Kidney capillary endothelial cell (primary cell): ENCODE data around the gene TAF9.

Experiments used
- DNase-seq: peaks from one replicate; pipeline ENCODE4 v3.0.0-alpha.2; 2018; ENCODE audit warnings: low spot score

The TAF9 gene

GRCh38 chr5:69369340-69370121 lies at the start of gene TAF9, which contains the start of the genes AK6 and RAD17:
TSS of gene TAF9 (minus strand) at chr5:69369520. CDS start at chr5:69365737, 3,783 bp downstream.
TSS of gene AK6 (minus strand) at chr5:69369520. CDS start at chr5:69369490, 30 bp downstream.
TSS of gene RAD17 (plus strand) at chr5:69369818. CDS start at chr5:69372209, 2,391 bp downstream.
- peak; percentile 85 for DNase-seq

- DNase-seq: no peak
Observed at GRCh38 chr5:69418554-69418953, 49.2 kb upstream of the TAF9 start.

- no peak for DNase-seq
Observed at GRCh38 chr5:69416699-69417098, 47.4 kb upstream of the TAF9 start.

- no peak for DNase-seq
Observed at GRCh38 chr5:69416180-69416579, 46.9 kb upstream of the TAF9 start.

- no peak for DNase-seq
Observed at GRCh38 chr5:69415584-69415958, 46.3 kb upstream of the TAF9 start.

- DNase-seq: peak; percentile 26
Observed at GRCh38 chr5:69414885-69415583, 45.7 kb upstream of the TAF9 start, which contains the start of gene MARVELD2. TSS of gene MARVELD2 (plus strand) at chr5:69415116. CDS start at chr5:69419386, 4,270 bp downstream.

GRCh38 chr5:69404659-69405330 lies 35.5 kb upstream of the TAF9 start:
- no peak for DNase-seq

GRCh38 chr5:69378376-69378775 lies 9.1 kb upstream of the TAF9 start:
- DNase-seq: no peak

- no peak for DNase-seq
Observed at GRCh38 chr5:69374911-69375446, 5.7 kb upstream of the TAF9 start.

GRCh38 chr5:69372394-69372793 lies 3.1 kb upstream of the TAF9 start:
- DNase-seq: no peak

GRCh38 chr5:69370335-69370734 lies 1.0 kb upstream of the TAF9 start:
- peak; percentile 7 for DNase-seq

- DNase-seq: peak; percentile 30
Observed at GRCh38 chr5:69368458-69369339, 621 bp downstream of the TAF9 start.

GRCh38 chr5:69367697-69368279 lies 1.5 kb downstream of the TAF9 start:
- DNase-seq: no peak

GRCh38 chr5:69364850-69365249 lies 4.5 kb downstream of the TAF9 start:
- DNase-seq: no peak

- peak; percentile 19 for DNase-seq
Observed at GRCh38 chr5:69364414-69364813, 4.9 kb downstream of the TAF9 start.

GRCh38 chr5:69360442-69360841 lies 8.9 kb downstream of the TAF9 start:
- no peak for DNase-seq

- no peak for DNase-seq
Observed at GRCh38 chr5:69359699-69360098, 9.6 kb downstream of the TAF9 start.

GRCh38 chr5:69350664-69351063 lies 18.7 kb downstream of the TAF9 start:
- DNase-seq: no peak

- DNase-seq: no peak
Observed at GRCh38 chr5:69343083-69343482, 26.2 kb downstream of the TAF9 start.

- DNase-seq: no peak
Observed at GRCh38 chr5:69341520-69342161, 27.7 kb downstream of the TAF9 start.
